Choroid plexus epithelial cell (primary cell): ENCODE measurements around the gene NPC1L1.

Source experiments
- DNase-seq: peaks from one replicate; pipeline ENCODE4 v3.0.0-alpha.2; 2010; ENCODE audit warnings: low read depth
- H3K4me3 ChIP-seq: 2 replicates; pipeline ENCODE4 v1.5.1; 2011; ENCODE audit warnings: low read depth, mild to moderate bottlenecking, control low read depth, low read length, moderate library complexity
- TF ChIP-seq, protein P1 (sequence below): conservative IDR thresholded peaks from 2 replicates; pipeline ENCODE4 v1.5.1; 2011; ENCODE audit warnings: low read depth, mild to moderate bottlenecking, control low read depth, inconsistent platforms, low read length, moderate library complexity

Gene NPC1L1

DNA sequence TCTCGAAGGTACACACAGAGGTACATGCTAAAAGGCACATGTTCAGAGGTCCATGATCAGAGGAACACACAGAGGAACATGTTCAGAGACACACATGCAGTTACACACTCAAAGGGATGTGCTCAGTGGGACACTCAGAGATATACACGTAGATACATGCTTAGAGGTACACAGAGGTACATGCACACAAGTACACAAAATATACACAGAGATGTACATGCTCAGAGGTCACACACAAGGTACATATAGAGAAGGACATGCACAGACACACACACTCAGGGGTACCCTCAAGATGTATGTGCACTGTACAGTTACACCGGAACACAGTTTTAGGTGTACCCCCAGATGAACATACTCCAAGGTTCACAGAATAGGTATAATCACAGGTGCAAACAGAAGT is 18.8 kb downstream of the NPC1L1 start:
- DNase-seq = no peak
- TF ChIP-seq, protein P1, sequence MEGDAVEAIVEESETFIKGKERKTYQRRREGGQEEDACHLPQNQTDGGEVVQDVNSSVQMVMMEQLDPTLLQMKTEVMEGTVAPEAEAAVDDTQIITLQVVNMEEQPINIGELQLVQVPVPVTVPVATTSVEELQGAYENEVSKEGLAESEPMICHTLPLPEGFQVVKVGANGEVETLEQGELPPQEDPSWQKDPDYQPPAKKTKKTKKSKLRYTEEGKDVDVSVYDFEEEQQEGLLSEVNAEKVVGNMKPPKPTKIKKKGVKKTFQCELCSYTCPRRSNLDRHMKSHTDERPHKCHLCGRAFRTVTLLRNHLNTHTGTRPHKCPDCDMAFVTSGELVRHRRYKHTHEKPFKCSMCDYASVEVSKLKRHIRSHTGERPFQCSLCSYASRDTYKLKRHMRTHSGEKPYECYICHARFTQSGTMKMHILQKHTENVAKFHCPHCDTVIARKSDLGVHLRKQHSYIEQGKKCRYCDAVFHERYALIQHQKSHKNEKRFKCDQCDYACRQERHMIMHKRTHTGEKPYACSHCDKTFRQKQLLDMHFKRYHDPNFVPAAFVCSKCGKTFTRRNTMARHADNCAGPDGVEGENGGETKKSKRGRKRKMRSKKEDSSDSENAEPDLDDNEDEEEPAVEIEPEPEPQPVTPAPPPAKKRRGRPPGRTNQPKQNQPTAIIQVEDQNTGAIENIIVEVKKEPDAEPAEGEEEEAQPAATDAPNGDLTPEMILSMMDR = no peak
- no peak overlapping the region for H3K4me3 ChIP-seq

DNA sequence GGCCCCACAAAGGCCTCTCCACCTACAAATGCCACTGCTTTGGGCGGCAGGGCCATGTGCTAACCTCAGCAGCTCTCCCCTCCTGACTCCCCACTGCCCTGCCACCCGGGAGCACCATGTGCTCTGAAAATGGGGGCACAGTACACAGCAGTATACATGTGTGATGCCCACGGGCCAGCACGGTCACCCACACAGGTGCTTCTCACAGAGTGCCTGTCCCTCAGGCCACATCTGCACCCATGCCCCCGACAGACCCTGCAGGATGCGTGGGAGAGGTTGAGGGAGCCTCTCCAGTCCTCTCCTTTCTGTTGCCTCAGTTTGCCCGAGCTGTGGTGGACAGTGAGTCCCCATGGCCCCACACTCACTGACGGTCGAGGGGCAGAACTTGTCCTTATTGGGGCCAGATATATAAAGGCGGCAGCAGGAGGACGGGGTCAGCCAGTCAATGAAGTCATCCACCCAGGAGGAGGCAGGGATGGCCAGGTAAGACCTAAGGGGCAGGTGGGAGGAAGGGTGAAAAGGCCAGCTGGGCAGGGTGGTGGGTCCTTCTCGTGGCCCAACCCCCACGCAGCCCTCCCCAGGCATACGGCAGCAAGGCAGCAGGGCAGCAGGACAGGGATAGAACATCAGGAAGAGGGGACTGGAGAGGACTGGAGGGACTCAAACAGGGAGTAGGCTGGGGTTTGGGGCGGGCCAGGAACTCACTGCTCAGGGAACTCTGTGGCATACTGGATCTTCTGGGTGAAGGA is 19.6 kb downstream of the NPC1L1 start:
- DNase-seq = no peak
- TF ChIP-seq, protein P1 = no peak
- H3K4me3 ChIP-seq = no peak overlapping the region

DNA sequence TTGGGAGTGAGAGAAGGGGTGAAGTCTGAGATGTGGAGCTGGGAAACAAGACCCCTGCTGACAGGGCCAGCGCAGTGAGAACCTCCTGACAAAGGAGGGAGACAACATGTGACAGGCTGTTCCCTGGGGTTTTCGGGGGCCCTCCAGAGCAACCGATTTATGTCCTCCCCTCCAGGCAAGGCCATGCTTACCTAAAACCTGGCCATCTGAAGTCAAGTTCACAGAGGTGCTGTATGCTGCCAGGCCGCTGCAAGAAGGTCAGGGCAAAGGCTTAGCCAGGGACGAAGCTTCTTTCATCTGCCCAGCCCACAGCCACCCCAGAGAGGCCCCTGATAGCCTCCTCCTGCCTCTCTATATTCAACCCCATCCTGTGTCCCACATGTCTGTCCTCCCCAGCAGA is 20.6 kb downstream of the NPC1L1 start:
- TF ChIP-seq, protein P1 = no peak
- no peak for DNase-seq

DNA sequence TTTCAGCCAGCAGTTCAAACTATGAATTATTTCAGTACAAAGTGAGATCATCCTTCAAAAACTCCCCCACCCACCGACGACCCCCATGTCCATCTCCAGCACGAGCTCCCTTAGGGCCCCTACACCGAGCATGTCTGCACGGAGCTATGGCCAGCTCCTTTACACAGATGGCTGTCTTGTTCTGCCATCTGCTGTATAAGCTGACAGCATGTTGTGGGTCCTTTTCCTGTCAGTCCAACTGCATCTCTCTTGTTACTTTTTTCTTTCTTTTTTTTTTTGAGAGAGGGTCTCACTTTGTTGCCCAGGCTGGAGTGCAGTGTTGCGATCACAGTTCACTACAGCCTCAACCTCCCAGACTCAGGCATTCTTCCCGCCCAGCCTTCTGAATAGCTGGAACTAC is 21.6 kb downstream of the NPC1L1 start:
- no peak for DNase-seq
- no peak overlapping the region for H3K4me3 ChIP-seq
- TF ChIP-seq, protein P1 = no peak

More for the DNA sequence above, 20.6 kb downstream of the NPC1L1 start:
- H3K4me3 ChIP-seq = no peak overlapping the region

DNA sequence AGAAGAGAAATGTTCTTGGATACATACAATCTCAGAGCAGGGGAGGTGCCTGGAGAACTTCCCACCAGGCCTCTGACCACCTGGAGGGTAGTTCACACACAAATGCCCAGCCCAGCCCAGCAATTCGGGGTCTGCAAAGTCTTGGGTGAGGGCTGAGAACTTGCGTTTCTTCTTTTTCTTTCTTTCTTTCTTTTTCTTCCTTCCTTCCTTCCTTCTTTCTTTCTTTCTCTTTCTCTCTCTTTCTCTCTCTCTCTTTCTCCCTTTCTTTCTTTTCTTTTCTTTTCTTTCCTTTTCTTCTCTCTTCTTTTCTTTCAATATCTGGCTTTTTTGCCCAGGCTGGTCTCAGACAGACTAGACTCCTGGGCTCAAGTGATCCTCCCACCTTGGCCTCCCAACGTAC is 22.4 kb downstream of the NPC1L1 start:
- TF ChIP-seq, protein P1 = no peak
- H3K4me3 ChIP-seq = no peak overlapping the region
- DNase-seq = no peak

DNA sequence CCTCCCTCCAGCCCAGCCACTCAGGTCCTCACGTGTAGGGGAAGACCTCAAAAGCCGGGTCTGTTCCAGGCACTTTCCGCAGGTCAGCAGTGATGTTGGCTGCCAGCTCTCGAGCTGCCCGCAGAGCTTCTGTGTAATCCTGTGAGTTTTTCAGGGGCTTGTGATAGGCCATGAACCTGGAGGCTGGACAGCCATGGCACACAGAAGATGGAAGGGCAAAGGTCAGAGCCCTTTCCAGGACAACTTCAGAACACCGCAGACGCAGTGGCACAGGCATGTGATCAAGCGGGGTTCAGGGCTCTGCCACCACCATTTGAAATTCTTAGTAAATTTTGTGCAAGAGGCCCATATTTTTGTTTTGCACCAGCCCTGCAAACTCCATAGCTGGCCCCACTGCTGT is 24.0 kb downstream of the NPC1L1 start:
- DNase-seq = no peak
- TF ChIP-seq, protein P1 = no peak
- H3K4me3 ChIP-seq = no peak overlapping the region

DNA sequence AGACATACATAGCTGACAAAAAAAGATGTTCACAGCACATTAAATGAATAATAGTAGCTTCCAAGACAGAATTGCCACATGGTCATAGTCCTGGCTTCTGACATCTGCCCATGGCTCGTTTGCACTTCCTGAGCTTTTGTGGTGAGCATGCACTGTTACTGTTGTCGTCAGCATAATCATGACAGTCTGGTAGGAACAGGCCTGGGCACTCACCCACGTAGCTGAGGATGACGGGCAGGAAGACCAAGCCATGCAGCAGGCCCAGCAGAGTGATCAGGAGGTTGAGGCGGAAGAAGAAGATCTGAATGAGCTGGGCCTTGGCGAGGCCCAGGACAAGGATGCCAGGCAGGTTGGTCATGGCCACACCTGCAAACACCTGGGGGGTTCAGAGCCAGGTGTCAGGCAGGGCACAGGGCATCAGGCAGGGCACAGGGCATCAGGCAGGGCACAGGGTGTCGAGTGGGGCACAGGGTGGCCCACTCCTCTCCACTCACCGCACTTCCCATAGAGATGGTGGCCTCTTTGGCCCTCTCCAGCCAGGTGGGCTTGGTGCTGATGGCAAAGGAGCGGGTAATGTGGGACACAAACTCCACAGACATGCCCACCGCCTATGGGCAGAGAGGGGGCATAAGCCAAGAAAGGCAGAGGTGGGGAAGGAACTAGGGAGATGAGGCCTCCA is 25.4 kb downstream of the NPC1L1 start:
- TF ChIP-seq, protein P1 = no peak
- no peak for DNase-seq
- H3K4me3 ChIP-seq = no peak overlapping the region
